ENCODE data around the gene ZNF32. TPM values are rescaled to one million over a fixed set of nuclear protein-coding genes. Genes with fewer than 3 reads are reported as not detected.
A peak's percentile ranks its signal among the peaks of the same experiment; 100 is the strongest.
"Not testable (repeated sequence)": the region's sequence is repeated elsewhere in the genome, so short reads cannot be mapped to it uniquely, and the experiment has no call there.

ZNF32 gene
- total and polyA plus RNA-seq, 2 experiments from 2014 or later = 15.8 to 26.1 TPM

DNA sequence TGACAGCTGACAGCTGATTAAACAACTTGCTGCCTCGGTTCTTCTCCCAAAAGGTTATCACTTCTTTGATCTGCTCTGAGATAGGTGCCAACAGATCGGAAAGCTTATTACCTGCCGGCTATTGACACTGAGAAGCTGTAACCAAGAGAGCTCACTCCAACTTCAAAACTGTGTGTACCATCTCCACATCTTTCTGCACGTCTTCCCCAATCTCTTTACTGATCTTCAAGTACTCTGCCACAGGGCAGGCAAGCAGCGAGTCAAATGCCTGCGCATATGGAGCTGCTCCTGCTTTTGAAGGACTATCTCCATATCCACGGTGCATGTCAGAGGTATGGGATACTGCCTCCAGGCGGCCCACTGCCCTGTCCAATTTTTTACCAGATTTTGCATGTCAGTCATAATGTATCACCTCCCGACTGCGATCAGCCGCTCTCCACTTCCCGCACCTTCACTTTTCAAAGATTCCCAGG, 42.8 kb downstream of the ZNF32 start:
- no peaks in the 10 kb centered on the region for H3K79me2 ChIP-seq (replicated peaks; ENCODE audit: insufficient read depth)
- peaks cover 10% of the 10 kb centered on the region for H3K4me1 Mint-ChIP-seq
- H3K27me3 ChIP-seq (ENCODE audit: insufficient read depth) = no peaks in the 10 kb centered on the region
- H3K9me3 Mint-ChIP-seq = peaks cover 27% of the 10 kb centered on the region
- peaks cover 33% of the 10 kb centered on the region for H3K36me3 Mint-ChIP-seq (ENCODE audit: low read depth)
- peak; percentile 1 for DNase-seq (ENCODE audit: low spot score)
- H4K20me1 ChIP-seq (replicated peaks; ENCODE audit: insufficient read depth) = no peaks in the 10 kb centered on the region
- H3K27ac Mint-ChIP-seq = no peak overlapping the region
- no peaks in the 10 kb centered on the region for H3F3A ChIP-seq (replicated peaks; ENCODE audit: low read depth)
- ATAC-seq = peak; percentile 21
- TF ChIP-seq EZH2phosphoT487 (IDR thresholded peaks at IDR 0.05; ENCODE audit: unreplicated experiment) (no peak), CTCF (conservative IDR thresholded peaks at IDR 0.05; ENCODE audit: low read depth in 2 of 2) (no peak), POLR2AphosphoS5 (IDR thresholded peaks at IDR 0.05; ENCODE audit: low read depth) (no peak), STAT1 (IDR thresholded peaks at IDR 0.05; ENCODE audit: unreplicated experiment) (no peak), NANOG (IDR thresholded peaks at IDR 0.05; ENCODE audit: borderline replicate concordance) (no peak), ZNF462 (CRISPR knock-in tag; IDR thresholded peaks at IDR 0.05) (no peak), ZNF331 (CRISPR knock-in tag; IDR thresholded peaks at IDR 0.05; ENCODE audit: low read depth) (no peak)
- H3K4me1 ChIP-seq (ENCODE audit: insufficient read depth) = no peaks in the 10 kb centered on the region; the same call in 1 of the 2 replicates
- H3K27ac ChIP-seq (ENCODE audit: low read depth) = no peak overlapping the region
- H3K27me3 Mint-ChIP-seq (ENCODE audit: insufficient read depth, low read depth, poor library complexity) = peaks cover 11% of the 10 kb centered on the region
- H2AFZ ChIP-seq = peak overlapping the region; percentile 94
- peaks cover 7% of the 10 kb centered on the region; the same call in 1 of the 2 replicates for H3K36me3 ChIP-seq (ENCODE audit: insufficient read depth)
- peak overlapping the region; percentile 75 for H3K4me3 ChIP-seq
- H3K4me2 ChIP-seq = peak overlapping the region; percentile 89
- peak overlapping the region; percentile 84 for H3K4me3 Mint-ChIP-seq
- peaks cover 3% of the 10 kb centered on the region; the same call in 1 of the 2 replicates for H3K9me2 ChIP-seq (ENCODE audit: insufficient read depth)

DNA sequence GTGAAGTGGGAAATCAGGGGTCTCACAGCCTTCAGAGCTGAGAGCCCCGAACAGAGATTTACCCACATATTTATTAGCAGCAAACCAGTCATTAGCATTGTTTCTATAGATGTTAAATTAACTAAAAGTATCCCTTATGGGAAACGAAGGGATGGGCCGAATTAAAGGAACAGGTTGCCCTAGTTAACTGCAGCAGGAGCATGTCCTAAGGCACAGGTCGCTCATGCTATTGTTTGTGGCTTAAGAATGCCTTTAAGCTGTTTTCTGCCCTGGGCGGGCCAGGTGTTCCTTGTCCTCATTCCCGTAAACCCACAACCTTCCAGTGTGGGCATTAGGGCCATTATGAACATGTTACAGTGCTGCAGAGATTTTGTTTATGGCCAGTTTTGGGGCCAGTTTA, 47.1 kb downstream of the ZNF32 start:
- not testable (repeated sequence) for H3K9me2 ChIP-seq (ENCODE audit: insufficient read depth); H3K36me3 ChIP-seq (ENCODE audit: insufficient read depth); H3K4me1 Mint-ChIP-seq; H3K4me3 ChIP-seq; H3K79me2 ChIP-seq (replicated peaks; ENCODE audit: insufficient read depth); H3K4me3 Mint-ChIP-seq; H3K27ac ChIP-seq (ENCODE audit: low read depth); H3K27ac Mint-ChIP-seq; H2AFZ ChIP-seq; H4K20me1 ChIP-seq (replicated peaks; ENCODE audit: insufficient read depth); DNase-seq (ENCODE audit: low spot score); H3K4me1 ChIP-seq (ENCODE audit: insufficient read depth); H3K36me3 Mint-ChIP-seq (ENCODE audit: low read depth); H3F3A ChIP-seq (replicated peaks; ENCODE audit: low read depth); H3K27me3 ChIP-seq (ENCODE audit: insufficient read depth); H3K27me3 Mint-ChIP-seq (ENCODE audit: insufficient read depth, low read depth, poor library complexity); H3K4me2 ChIP-seq; ATAC-seq
- peaks cover 50% of the 10 kb centered on the region for H3K9me3 Mint-ChIP-seq
